ENCODE measurements around the gene CTNNBIP1.

- TF ChIP-seq, protein P1, sequence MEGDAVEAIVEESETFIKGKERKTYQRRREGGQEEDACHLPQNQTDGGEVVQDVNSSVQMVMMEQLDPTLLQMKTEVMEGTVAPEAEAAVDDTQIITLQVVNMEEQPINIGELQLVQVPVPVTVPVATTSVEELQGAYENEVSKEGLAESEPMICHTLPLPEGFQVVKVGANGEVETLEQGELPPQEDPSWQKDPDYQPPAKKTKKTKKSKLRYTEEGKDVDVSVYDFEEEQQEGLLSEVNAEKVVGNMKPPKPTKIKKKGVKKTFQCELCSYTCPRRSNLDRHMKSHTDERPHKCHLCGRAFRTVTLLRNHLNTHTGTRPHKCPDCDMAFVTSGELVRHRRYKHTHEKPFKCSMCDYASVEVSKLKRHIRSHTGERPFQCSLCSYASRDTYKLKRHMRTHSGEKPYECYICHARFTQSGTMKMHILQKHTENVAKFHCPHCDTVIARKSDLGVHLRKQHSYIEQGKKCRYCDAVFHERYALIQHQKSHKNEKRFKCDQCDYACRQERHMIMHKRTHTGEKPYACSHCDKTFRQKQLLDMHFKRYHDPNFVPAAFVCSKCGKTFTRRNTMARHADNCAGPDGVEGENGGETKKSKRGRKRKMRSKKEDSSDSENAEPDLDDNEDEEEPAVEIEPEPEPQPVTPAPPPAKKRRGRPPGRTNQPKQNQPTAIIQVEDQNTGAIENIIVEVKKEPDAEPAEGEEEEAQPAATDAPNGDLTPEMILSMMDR (IDR thresholded peaks at IDR 0.05; ENCODE audit: low read depth, low read length) = no peak
- TF ChIP-seq POLR2A (IDR thresholded peaks at IDR 0.05; ENCODE audit: extremely low read depth, insufficient read length) = no peak
These were observed 73.5 kb downstream of the CTNNBIP1 start for GRCh38 chr1:9836632-9836960.

Measured in NB4 (cell line).